HG02588 (cell line): Measurements from ENCODE around the gene PDE7B.

ENCODE experiments used
- ATAC-seq: cut with Tn5 transposase; IDR thresholded peaks from one replicate; pipeline ENCODE4 v1.9.1; 2021; ENCODE audit warnings: mild to moderate bottlenecking, moderate library complexity; ENCODE audit not compliant: unreplicated experiment

The PDE7B gene

DNA sequence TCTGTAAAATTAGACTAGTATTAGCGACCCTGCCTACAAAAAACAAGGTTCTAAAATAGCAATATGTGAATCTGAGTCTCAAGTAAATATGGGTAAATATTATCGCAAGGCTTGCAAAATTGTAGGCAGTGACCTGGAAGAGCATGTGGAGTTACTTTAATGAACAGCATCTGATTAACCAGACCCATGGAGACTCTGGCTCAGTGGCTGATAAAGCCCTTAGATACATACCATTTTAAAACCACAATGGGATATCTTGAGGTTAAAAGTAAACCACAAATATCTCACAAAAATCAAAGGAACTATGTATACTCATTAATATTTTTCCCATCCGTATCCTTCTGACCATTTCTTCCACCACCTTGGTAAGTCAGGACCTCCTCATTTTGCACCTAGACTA, 211.6 kb downstream of the PDE7B start:
- ATAC-seq = no peak

DNA sequence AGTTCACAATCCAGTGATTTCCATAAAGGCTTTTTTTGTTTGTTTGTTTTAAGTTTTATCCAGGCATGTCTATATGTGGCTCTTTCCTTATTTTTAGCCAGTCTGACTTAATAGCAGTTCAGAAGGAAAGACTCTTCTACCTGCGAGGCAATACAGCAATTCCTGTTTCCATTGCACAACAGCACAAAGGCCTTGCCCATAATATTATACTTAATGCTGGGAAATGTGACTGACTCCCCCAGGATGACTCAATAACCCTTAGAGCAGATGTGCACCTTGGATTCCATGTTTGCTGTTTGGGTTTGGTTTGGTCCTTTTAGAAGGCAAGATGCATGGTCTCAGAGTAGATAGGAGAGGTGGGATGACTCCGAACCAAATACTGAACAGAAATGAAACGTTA, 214.5 kb downstream of the PDE7B start:
- ATAC-seq = no peak

DNA sequence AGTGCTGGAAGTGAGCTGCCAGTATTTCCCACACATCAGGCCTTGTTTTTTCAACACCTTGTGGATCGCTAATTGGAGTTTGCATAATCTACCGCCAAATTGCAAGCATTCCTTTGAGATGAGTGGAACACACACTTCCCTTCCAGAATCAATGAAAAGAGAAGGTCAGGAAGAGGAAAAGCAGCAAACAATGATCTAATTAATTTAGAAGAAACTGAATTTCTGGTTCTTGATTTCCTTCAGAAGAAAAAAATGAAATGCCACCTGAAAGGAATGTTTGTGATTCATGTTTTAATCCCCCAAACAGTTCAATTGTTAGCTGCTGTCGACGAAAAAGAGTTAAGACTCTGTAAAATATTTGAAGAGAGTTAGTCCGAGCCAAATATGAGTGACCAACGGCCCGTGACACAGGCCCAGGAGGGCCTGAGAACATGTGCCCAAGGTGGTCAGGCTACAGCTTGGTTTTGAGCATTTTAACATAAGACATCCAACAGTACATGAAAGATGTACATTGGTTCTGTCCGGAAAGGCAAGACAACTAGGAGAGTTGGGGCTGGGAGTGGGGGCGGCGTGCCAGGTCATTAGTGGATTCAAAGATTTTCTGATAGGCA, 216.3 kb downstream of the PDE7B start:
- no peak for ATAC-seq

DNA sequence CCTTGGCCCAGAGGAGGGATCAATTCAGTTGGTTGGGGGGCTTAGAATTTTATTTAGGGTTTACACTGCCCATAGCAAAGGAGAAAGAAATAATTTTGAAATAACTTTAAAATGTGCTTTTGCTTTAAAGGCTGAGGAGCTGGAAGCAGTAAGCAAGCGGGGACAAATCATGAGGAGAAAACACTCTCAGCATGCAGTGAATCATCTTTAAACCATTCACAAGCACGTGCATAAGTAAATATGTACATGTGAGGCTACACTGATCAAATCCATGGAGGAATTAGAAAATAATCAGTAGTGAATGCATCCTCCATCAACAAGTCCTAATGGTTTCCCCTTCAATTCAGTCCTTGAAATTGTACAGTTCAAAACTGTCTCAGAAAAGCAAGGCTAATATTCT, 217.6 kb downstream of the PDE7B start:
- no peak for ATAC-seq

DNA sequence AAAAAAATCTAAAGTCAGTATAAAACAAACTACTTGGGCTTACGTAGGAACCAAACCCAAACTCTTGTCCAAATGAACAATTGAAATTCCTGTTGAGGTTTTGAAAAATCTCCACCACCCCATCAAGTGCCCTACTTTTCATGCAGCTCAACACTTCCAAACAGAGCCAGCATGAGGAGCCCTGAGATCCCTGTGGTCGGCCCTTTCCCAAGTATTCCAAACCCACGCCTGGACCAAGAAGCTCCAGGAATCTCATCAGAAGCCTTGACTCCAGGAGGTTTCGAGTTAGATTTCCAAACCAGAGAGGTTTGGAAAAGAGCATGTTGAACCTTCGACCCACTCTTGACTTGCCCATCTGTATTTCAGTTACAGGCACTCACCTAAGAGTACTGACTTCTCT, 219.3 kb downstream of the PDE7B start:
- no peak for ATAC-seq

DNA sequence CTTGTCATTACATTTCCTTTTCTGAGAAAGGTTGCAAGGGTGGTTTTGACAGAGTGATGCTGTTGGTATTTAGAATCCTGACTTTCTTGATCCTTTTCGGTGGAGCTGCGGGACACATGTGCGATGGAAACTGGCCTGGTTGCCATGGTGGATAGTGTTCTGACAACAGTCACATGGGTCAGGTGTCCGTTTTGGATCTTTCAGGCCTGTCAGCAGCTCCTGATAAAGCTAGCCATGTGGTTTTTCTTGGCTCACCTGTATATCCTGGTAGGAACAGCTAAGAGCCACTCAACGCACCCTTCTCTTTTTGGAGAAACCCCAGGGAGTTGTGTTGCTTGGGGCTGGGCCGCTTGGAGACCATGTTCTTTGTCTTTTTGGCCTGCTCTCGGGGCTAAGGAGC, 221.2 kb downstream of the PDE7B start:
- no peak for ATAC-seq

DNA sequence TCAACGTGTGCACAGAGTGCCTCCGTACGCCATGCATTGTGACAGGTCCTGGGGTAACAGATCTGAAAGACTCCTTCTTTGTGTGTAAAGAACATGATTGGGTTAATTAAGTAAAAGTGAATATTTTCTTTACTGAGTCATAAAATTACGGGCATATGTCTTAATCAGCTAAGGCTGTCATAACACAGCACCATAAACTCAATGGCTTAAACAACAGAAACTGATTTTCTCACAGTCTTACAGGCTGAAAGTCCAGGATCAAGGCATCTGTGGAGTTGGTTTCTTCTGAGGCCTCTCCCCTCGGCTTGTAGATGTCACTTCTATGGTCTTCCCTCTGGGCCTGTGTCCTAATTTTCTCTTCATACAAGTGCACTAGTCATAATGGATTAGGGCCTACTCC, 221.7 kb downstream of the PDE7B start:
- no peak for ATAC-seq

DNA sequence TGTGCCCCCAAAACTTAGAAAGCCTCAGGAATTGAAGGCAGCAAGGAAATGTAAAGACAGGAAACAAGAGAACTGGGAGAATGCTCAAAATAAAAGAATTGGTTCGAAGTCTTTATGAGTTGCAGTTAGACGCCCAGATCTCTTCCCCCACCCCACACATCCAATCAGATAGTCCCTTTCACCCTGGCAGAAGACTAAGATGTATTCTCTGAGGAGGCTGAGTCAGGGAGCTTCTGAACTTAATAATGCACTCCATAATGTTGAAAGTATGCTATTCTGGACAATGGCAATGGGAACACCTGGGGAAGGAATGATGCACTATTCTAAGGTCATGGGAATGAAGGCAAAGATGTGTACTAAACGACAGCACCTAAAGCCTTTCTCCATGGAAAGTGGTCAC, 225.0 kb downstream of the PDE7B start:
- ATAC-seq = no peak

DNA sequence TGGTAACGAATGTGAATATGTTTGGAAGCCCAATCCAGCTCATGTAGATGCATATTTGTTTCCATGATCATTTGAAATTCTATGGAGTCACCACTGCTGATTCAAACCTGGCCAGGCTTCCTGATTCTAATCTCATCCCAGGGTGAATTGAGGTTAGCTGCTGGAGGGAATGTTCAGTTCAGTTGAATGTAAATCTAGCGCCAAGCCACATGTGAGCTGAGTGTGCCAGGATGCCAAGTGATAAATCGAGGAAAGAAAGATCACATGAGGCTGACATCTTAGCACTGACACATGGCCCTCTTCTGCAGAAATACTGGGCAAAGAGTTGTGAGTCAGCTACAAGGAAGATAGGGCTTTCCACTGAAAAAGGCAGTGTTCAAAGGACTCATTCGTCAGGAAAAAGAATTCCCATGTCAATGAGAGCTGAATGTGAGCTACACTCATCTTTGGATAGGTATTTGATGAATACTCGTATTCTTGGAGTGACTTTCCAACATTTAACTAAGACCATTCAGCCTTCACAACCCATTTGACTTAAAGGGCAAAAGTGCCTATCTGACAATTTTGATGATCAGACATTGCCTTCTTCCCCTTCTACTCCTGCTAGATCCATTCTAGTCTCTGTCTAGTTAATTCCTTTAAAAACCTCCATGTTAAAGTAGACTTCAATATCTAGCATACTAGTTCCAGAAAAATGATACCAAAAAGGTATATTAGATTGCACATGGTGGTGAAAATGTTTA, 226.5 kb downstream of the PDE7B start:
- ATAC-seq = no peak

DNA sequence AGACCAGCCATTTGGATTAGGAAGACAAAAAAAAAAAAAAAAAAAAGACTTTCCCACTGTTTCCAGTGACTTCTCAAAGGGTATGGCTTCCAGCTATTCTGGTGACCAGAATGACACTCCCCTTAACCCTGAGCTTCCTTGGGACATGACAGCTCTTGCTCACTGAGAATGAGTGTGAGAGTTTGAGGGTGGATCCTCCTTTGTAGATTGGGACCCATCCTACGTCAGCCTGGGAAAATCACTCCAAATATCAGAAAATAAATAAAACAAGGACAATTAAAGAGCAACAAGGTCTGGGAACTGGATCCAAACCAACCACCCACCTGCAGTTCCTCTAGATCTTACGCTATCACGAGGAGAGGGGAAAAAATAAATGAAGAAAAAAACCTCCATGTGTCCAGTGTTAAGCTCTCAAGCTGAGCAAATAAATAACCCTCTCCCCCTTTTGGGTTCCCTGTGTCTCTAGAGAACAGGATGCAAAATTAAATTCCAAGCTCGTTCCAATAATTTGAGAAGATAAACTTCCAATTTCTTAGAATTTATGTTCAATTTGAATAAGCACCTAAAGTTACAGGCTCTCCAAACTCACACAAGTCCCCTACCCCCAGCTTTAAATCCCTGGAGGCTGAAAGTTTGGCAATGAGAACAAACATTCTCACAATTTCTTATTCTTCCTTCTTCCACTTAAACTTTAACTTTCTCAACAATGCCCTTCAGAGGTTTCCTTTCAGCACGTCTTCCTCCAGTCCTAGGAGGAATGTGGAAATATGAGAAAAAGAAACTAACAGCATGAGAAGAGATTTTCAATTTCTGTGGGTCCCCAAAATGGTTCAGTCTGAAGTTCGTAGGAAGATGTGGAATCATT, 228.4 kb downstream of the PDE7B start:
- ATAC-seq = no peak

DNA sequence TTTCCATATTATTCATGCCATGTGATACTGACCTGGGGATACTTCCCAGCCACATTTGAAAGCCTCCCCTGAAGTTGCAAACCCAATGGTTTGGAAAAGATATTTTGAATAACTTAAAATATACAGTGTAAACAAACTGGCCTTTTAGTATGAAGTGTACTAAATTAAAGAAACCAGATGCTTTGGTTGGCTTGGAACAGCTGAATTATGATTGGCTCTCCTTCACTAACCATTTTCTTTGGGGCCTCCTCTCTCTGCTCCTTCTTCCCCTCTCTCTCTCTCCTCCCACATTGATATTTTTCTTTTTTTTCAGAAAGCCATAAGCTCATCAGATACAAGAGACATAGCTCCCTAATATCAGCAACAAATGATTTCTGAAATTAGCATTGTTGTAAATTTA, 232.0 kb downstream of the PDE7B start:
- no peak for ATAC-seq

DNA sequence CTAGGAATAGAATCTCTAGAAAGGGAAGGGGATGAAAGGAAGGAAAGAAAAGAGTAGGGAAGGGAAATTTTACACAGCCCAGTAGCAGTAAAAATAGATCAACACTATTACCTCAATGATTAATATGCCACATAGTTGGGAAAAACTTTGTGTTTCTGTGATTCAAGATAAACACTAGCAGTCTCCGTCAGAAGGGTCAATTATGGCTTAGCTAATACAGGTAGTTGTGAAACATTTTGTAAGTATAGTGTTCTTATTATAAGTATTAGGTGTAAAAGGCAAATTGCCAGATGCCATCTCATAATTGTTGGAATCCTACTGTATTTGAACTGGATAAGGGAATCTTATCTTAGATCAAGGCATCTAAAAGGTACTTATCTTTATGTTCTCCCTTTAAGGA, 232.9 kb downstream of the PDE7B start:
- ATAC-seq = no peak

DNA sequence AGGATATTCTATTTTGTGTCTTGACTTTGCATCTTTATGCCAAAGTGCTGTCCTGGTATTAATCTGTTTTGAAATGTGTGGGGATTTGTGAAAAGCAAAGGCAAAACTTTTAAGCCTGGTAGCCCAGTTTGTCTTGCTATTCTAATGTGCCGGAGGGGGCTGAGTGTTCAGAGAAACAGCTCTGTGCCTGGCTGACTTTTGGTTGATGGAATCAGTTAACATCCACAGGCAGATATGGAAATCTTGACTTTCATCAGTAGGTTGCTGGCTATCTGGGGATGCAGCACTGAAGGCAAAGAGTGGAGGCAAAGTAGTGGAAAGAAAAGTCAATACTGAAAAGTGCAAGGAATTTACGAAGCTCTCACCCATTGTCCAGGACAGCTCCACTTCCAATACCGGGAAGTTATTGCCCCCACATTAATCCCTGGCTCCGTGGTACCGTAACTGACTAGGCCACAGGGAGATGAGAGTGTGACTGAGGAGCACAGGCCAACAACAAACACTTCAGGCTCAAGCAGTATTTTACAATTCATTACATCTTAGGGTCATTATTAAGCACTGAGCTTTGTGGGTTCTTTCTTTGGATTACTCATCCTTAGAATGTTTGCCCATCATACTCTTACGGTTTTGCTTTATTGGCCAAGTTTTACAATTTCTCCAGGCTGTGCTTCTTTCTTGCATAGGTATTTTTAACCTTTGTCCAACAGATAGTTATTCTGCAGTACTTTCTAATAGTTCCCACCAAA, 234.0 kb downstream of the PDE7B start:
- ATAC-seq = no peak

DNA sequence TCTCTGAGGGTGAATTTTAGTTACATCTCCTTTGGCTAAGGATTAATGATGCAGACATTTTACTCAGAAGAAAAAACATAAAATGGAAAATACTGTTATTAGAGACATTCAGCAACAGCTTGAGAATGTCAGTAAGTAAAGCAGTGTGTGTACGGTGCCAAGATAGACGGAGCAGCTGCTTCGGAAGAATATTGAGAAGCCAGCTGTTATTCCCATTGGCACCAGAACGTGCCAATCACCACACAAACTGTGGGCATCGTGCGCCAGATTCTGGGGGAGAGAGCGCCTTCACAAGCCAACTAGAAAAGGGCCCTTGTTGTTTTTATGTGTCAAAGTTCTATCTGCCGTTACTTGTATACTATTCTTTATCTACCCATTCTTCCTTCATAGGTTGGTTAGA, 235.2 kb downstream of the PDE7B start:
- ATAC-seq = no peak

DNA sequence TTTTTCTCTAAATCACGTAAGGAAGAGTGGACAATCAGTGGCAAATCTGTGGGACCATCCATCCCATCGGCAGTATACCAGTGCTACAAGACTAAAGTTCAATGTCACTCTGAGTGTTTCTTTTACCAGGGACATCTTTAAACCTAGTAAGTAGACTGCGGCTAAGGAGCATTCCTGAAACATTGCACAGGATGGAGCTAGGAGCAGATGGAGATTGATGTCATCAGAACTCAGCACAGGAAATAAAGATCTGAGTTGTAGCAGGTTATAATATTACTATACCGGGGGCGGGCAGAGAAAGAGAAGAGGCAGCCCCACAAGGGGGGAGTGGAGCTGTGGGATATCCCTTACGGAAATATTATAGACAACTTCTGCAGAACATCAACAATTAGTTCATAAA, 236.5 kb downstream of the PDE7B start:
- ATAC-seq = no peak

DNA sequence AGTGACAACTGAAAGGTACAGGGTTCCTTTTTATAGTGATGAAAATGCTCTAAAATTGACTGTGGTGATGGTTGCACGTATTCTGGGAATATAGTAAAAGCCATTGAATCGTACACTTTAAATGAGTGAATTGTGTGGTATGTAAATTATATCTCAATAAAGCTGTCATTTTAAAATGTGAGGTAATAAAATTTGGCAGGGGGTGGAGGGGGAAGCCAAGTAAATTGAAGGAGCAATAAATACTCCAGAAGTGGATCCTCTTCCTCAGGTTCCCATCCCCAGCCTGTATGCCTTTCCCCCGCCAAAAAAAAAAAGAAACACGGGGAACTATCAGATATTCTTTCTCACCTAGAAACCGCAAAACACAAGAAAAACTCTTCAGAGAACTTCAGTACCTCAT, 237.2 kb downstream of the PDE7B start:
- ATAC-seq = no peak

DNA sequence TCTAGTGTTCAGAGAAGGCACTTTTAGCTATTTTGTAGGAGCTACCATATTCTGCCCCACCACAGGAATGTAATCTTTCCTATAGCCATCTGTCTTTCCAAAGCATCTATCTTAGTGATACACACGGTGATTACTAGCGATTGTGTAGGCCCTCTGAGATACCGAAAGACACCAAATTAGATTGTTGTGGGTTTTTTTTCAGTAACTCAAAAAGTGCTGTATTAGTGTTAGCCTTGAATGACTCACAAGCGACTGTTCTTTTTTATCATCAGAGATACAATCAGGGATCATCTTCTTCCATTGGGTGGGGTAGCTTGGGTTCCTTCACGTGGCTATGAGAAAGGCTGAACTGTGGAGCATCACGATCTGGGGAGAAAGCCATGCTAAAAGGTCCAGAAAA, 238.4 kb downstream of the PDE7B start:
- ATAC-seq = no peak

DNA sequence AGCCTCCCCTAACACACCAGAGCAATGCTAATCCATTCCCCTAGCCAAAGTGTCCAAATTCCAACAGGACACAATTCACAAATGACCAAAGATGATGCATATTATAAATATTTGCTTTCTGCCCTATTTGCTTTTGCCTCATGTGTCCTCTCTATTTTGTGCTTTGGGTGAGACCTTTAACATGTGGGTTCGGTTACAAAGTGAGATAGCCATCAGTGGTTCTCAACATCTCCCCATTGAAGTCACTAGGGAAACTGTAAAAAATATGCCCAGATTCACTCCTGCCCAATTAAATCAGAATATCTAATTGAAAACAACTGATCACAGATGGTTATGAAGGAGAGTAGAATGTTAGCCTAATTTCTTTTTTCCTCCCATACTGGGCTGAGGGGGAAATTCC, 239.4 kb downstream of the PDE7B start:
- no peak for ATAC-seq

DNA sequence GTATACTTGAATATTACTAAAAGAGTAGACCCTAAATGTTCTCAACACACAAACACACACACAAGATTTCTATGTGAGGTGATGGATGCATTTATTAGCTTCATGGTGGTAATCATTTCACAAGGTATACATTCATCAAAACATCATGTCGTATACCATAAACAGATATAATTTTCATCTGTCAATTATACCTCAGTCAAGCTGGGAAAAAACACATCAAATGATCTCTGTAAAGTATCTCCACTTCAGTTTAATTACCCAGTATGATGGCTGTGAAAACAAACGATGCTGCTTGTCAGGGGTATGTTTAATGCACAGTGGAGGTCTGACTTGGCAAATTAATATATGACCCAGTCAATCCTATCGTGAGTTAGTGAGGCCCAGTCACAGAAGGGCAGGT, 241.4 kb downstream of the PDE7B start:
- ATAC-seq = no peak

DNA sequence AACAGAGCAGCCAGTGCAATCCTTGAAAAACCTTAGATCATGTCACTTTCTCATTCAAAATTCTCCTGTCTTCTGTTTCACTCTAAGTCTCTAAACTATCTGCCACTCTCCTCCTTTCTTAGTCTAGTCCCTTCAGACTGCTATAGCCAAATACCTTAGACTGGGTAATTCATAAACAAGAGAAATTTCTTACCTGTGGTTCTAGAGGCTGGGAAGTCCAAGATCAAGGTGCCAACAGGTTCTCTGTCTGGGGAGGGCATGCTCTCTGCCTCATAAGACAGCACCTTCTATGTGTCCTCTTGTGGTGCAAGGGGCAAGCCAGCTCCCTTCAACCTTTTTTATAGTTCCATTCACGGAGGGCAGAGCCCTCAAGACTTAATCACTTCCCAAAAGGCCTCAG, 242.3 kb downstream of the PDE7B start:
- ATAC-seq = no peak

DNA sequence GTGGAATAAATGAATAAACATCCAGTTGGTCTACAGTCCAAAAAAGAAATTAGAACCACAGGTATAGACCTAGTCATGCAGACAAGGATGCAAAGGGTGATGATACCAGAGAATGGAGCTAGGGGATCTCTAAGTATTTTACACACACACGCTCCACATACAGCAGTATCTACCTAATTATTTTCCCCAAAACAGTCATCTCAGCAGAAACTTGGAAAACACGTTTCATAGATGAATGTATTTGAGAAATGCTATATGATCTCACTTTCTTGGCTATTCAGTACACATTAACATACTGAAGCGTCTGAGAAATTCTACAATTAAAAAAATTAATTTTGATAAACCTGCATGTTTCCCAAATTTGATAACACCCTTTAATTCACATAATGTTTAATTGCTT, 243.3 kb downstream of the PDE7B start:
- ATAC-seq = no peak
